K562 (cell line): Measurements from ENCODE around the gene USP49. TPM values are rescaled to one million over a fixed set of nuclear protein-coding genes. Genes with fewer than 3 reads are reported as not detected.

ENCODE experiments used
- ATAC-seq: fragments of 200-7000 bp; cut with Tn5 transposase; 3 replicates; pipeline ENCODE4 v1.9.1; 2020; ENCODE audit warnings: moderate library complexity
- BruUV-seq: library from RNA; stranded (reverse); fragments of 400-500 nt; replicated peaks from 2 replicates; lab custom pipeline; 2021; lab: Mats Ljungman, UMichigan
- CTCF ChIA-PET: fragments of 300-600 bp; formaldehyde crosslinking; extraction: SDS; loops from one replicate; lab custom pipeline; 2021; ENCODE audit warnings: low intra/inter-chr PET ratio; lab: Yijun Ruan, JAX
- POLR2A ChIA-PET: fragments of 300-600, 350-650 bp; sonication (Branson Sonifier 250); formaldehyde crosslinking; extraction: SDS; loops from one replicate; lab custom pipeline; 2021; ENCODE audit warnings: antibody characterized with exemption, inconsistent platforms; lab: Yijun Ruan, JAX
- DNase-seq, 4 experiments: peaks; one replicate each; pipeline versions ENCODE4 v3.0.0 to v3.0.0-alpha.2; 2011 to 2018; ENCODE audit warnings: low spot score in 3 of 4, mixed read lengths in 3 of 4; ENCODE audit errors: extremely low read depth in 1 of 4
- FAIRE-seq: peaks from 2 replicates; lab custom pipeline; 2011; peaks lifted over from hg19 to GRCh38; lab: Jason Lieb, UNC
- H2AFZ ChIP-seq: 2 replicates; pipeline ENCODE4 v1.6.0; 2011; ENCODE audit warnings: low read depth, low read length, control low read depth, inconsistent platforms
- H3K27ac ChIP-seq: fragments of 200-600 bp; 3 replicates; pipeline ENCODE4 v1.8.0; 2011; ENCODE audit warnings: low read depth, mild to moderate bottlenecking, control low read depth, inconsistent platforms, low read length, moderate library complexity, mixed read lengths; ENCODE audit errors: extremely low read depth
- H3K27me3 ChIP-seq, 2 experiments: fragments of 300-600 bp in 1 of 2; 2 replicates in 1 of 2; 3 replicates in 1 of 2; pipeline versions ENCODE4 v1.6.0 to v1.8.0; 2011; ENCODE audit warnings: inconsistent platforms in 2 of 2, low read length in 2 of 2, mild to moderate bottlenecking in 1 of 2, mixed read lengths in 1 of 2, moderate library complexity in 1 of 2; ENCODE audit not compliant: control insufficient read depth in 2 of 2, insufficient read depth in 2 of 2
- H3K36me3 ChIP-seq: fragments of 300-600 bp; 3 replicates; pipeline ENCODE4 v1.8.0; 2011; ENCODE audit warnings: mild to moderate bottlenecking, low read length, inconsistent platforms; ENCODE audit not compliant: control insufficient read depth, insufficient read depth
- H3K4me1 ChIP-seq, 2 experiments: fragments of 200-600 bp in 1 of 2; replicated peaks in 1 of 2; 2 replicates in 1 of 2; 3 replicates in 1 of 2; pipeline versions ENCODE4 v1.5.1 to v1.8.0; 2011; ENCODE audit warnings: inconsistent platforms in 2 of 2, low read length in 2 of 2, mild to moderate bottlenecking in 1 of 2, mixed read lengths in 1 of 2, moderate library complexity in 1 of 2; ENCODE audit not compliant: control insufficient read depth in 2 of 2, insufficient read depth in 2 of 2
- H3K4me2 ChIP-seq: 2 replicates; pipeline ENCODE4 v1.6.1; 2011; ENCODE audit warnings: low read length, control low read depth, inconsistent platforms, mixed read lengths; ENCODE audit not compliant: insufficient read depth
- H3K4me3 ChIP-seq: fragments of 200-600 bp; sonication (generic), shearing (Covaris generic); 2 replicates; pipeline ENCODE4 v1.5.1; 2016; ENCODE audit warnings: control low read depth, inconsistent platforms
- H3K79me2 ChIP-seq: fragments of 200-600 bp; 3 replicates; pipeline ENCODE4 v1.8.0; 2011; ENCODE audit warnings: low read length, inconsistent platforms; ENCODE audit not compliant: control insufficient read depth, insufficient read depth
- H3K9ac ChIP-seq, 2 experiments: 2 replicates each; pipeline versions ENCODE4 v1.6.0 to v1.6.1; 2011; ENCODE audit warnings: low read depth in 2 of 2, low read length in 2 of 2, control low read depth in 1 of 2, inconsistent platforms in 1 of 2, mild to moderate bottlenecking in 1 of 2, mixed read lengths in 1 of 2; ENCODE audit not compliant: insufficient read depth in 1 of 2
- H3K9me1 ChIP-seq: one replicate; pipeline ENCODE4 v1.6.0; 2011; ENCODE audit warnings: inconsistent platforms, mild to moderate bottlenecking, low read length, moderate library complexity; ENCODE audit not compliant: control insufficient read depth, insufficient read depth
- H3K9me3 ChIP-seq: replicated peaks from 2 replicates; pipeline ENCODE4 v1.5.1; 2011; ENCODE audit warnings: low read depth, low read length, inconsistent platforms; ENCODE audit not compliant: control insufficient read depth, insufficient read depth
- H4K20me1 ChIP-seq: replicated peaks from 2 replicates; pipeline ENCODE4 v1.6.1; 2011; ENCODE audit warnings: low read length, inconsistent platforms, mixed read lengths; ENCODE audit not compliant: control insufficient read depth, insufficient read depth
- ASH1L ChIP-seq: fragments of 450-650 bp; IDR thresholded peaks from 2 replicates; pipeline ENCODE4 v1.6.1; 2018; ENCODE audit warnings: borderline replicate concordance, mild to moderate bottlenecking, low read depth; ENCODE audit not compliant: partially characterized antibody
- BHLHE40 ChIP-seq: IDR thresholded peaks from 2 replicates; pipeline ENCODE4 v1.6.1; 2011; ENCODE audit warnings: low read length, improper control_type of control experiment
- DEAF1 ChIP-seq: fragments of 450-650 bp; formaldehyde crosslinking; IDR thresholded peaks from 2 replicates; pipeline ENCODE4 v1.4.0; 2020; ENCODE audit warnings: mild to moderate bottlenecking, moderate library complexity
- FOXP1 ChIP-seq: sonication (generic); formaldehyde crosslinking; IDR thresholded peaks from 2 replicates; pipeline ENCODE4 v1.8.0; 2022; ENCODE audit warnings: mild to moderate bottlenecking, missing genetic modification reagents
- HCFC1 ChIP-seq: IDR thresholded peaks from 2 replicates; pipeline ENCODE4 v1.6.1; 2012; ENCODE audit warnings: low read depth, low read length, improper control_type of control experiment
- NRF1 ChIP-seq, 2 experiments: fragments of 450-650 bp; IDR thresholded peaks in 1 of 2; conservative IDR thresholded peaks in 1 of 2; 2 replicates each; pipeline ENCODE4 v1.6.1; 2014; ENCODE audit warnings: mild to moderate bottlenecking in 2 of 2
- POLR2B ChIP-seq: fragments of 450-650 bp; IDR thresholded peaks from 2 replicates; pipeline ENCODE4 v1.6.1; 2018; ENCODE audit warnings: low read depth; ENCODE audit not compliant: partially characterized antibody
- RBM22 ChIP-seq: fragments of 200-400 bp; formaldehyde crosslinking; IDR thresholded peaks from 2 replicates; pipeline ENCODE4 v1.6.1; 2018; ENCODE audit warnings: low read length, low read depth; ENCODE audit not compliant: poor library complexity, severe bottlenecking
- SMC3 ChIP-seq: conservative IDR thresholded peaks from 2 replicates; pipeline ENCODE4 v1.6.1; 2011; ENCODE audit warnings: low read depth, low read length, improper control_type of control experiment; ENCODE audit not compliant: insufficient read depth
- SOX6 ChIP-seq: fragments of 450-650 bp; IDR thresholded peaks from 2 replicates; pipeline ENCODE4 v1.6.1; 2014; ENCODE audit warnings: mild to moderate bottlenecking
- SRF ChIP-seq, 2 experiments: fragments of 250-450, 450-650 bp in 1 of 2; sonication (Bioruptor Pico) in 1 of 2; sonication (generic) in 1 of 2; formaldehyde crosslinking; IDR thresholded peaks; 2 replicates each; pipeline versions ENCODE4 v1.5.0 to v1.5.1; 2020 to 2022; ENCODE audit warnings: mild to moderate bottlenecking in 1 of 2, missing genetic modification reagents in 1 of 2
- ZBED1 ChIP-seq: IDR thresholded peaks from 2 replicates; pipeline ENCODE4 v1.6.1; 2014
- ZKSCAN1 ChIP-seq: fragments of 150-350 bp; IDR thresholded peaks from 2 replicates; pipeline ENCODE4 v1.6.1; 2016; ENCODE audit warnings: low read depth, low read length
- ZNF785 ChIP-seq: fragments of 250-450 bp; sonication (Bioruptor Pico); IDR thresholded peaks from 2 replicates; pipeline ENCODE4 v1.4.0; 2020; ENCODE audit warnings: mild to moderate bottlenecking
- WGBS: fragments of 100-300 bp; shearing (Covaris generic); methylation state at CpG from one replicate; pipeline ENCODE4 v1.1.6; 2016; ENCODE audit warnings: low coverage, mixed read lengths; ENCODE audit not compliant: insufficient coverage; ENCODE audit errors: missing lambda C conversion rate; 5-methylcytosine and 5-hydroxymethylcytosine counted together
- in situ Hi-C: fragments of 300-500 bp; cut with MboI; formaldehyde crosslinking; loops from 4 replicates; pipeline ENCODE4 v1.15.0; 2018; ENCODE audit warnings: inconsistent platforms, mixed read lengths
- intact Hi-C: fragments of 100-400 bp; cut with micrococcal nuclease; formaldehyde crosslinking; loops from 2 replicates; pipeline ENCODE4 v1.14.2; 2022
- polyA plus RNA-seq, 8 experiments: library from polyadenylated mRNA; depleted of rRNA in 4 of 8; stranded (reverse) in 5 of 8; unstranded in 3 of 8; fragments of >200 nt; fragmentation: Nextera tagmentation in 2 of 8; fragmentation: Illumina TruSeq in 1 of 8; extraction: Ambion mirVana in 2 of 8; extraction: Trizol in 1 of 8; gene quantifications; 2 replicates each; pipeline versions ENCODE4 v1.2.1 to v1.2.3, GENCODE V29; 2011 to 2014; ENCODE audit warnings: inconsistent platforms in 1 of 8, missing spikeins in 1 of 8
- total RNA-seq, 7 experiments: library from RNA; depleted of rRNA in 6 of 7; stranded (reverse); fragments of >200 nt in 6 of 7; fragmentation: Illumina TruSeq in 2 of 7; extraction: Trizol in 2 of 7; gene quantifications; 2 replicates each; pipeline versions ENCODE4 v1.2.1 to v1.2.3, GENCODE V29; 2011 to 2021; ENCODE audit warnings: low replicate concordance in 1 of 7
- TF ChIP-seq, protein P1 (sequence below): sonication (generic); formaldehyde crosslinking; IDR thresholded peaks from 2 replicates; pipeline ENCODE4 v1.8.0; 2022; ENCODE audit warnings: missing genetic modification reagents, mild to moderate bottlenecking, moderate library complexity, borderline replicate concordance

USP49 gene
- total and polyA plus RNA-seq, 9 of the 15 experiments (the other 6 are each of a cell fraction or from before 2014, with no cell fraction given) = 1.0 to 9.9 (median 6.5) TPM

DNA sequence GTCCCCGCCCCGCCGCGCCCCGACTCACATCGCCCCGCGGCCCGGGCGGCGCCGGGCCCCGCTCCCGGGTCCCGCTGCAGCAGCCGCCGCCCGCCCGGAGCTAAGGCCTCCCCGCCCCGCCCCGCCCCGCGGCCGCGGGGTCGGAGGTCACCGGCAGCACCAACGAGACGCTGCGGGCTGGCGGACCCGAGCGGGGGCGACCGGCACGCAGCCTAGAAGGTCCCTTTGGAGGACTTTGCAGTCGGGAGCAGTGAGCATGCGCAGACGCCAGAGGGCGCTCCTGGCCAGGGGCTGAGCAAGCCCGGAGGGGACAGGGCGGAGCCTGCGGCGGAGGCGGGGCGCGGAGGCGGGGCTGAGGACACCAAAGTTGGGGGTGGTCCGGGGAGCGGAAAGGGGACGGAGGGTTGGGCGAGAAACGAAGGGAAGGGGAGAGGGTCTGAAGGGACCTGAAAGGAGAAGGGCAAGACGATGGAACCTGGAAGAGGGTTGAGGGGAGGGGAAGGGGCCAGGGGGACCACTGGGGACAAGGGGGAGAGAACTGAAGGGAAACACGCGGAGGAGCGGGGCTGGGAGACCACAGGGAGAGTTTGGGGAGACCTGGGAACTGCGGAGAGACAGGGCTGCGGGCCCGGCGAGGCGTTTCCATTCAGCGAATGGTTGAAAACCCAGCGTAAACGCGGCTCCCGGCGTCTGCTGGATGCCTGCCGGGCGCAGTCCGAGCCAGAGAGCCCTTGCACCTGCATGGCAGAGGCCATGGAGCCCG, 115.2 kb downstream of the USP49 start, which contains the start of gene FRS3:
TSS of gene FRS3 (minus strand) at position 113 of the 763 bp plus-strand sequence. CDS start 2,913 bp downstream, outside the sequence.
- ATAC-seq (peak; percentile 94), FAIRE-seq (peak; percentile 97)
- peak within 1 kb of the TSS; percentile 51; the same call in 2 of the 3 replicates for H3K27ac ChIP-seq
- peak; percentile 72 to 79 for TF ChIP-seq NRF1 (conservative IDR thresholded peaks at IDR 0.05 in 1 of 2, IDR thresholded peaks at IDR 0.05 in 1 of 2)
- TF ChIP-seq FOXP1 (CRISPR knock-in tag) = peak; percentile 98
- peak; percentile 41 for TF ChIP-seq POLR2B
- TF ChIP-seq SRF (CRISPR knock-in tag; IDR thresholded peaks at IDR 0.05) = peak in 1 of 2 experiments; percentile 68; a peak in 1 of 4 replicates
- TF ChIP-seq, protein P1, sequence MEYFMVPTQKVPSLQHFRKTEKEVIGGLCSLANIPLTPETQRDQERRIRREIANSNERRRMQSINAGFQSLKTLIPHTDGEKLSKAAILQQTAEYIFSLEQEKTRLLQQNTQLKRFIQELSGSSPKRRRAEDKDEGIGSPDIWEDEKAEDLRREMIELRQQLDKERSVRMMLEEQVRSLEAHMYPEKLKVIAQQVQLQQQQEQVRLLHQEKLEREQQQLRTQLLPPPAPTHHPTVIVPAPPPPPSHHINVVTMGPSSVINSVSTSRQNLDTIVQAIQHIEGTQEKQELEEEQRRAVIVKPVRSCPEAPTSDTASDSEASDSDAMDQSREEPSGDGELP = peak; percentile 91
- TF ChIP-seq SOX6 = peak; percentile 35; the same call in 1 of the 2 replicates
- peak; percentile 12; the same call in 1 of the 2 replicates for TF ChIP-seq ZKSCAN1
- TF ChIP-seq RBM22 = no peak
- TF ChIP-seq ASH1L = no peak
- TF ChIP-seq ZNF785 (CRISPR knock-in tag) = no peak
- TF ChIP-seq SMC3 = peak; percentile 100
- 0 out of 2 replicates have a peak, but pooled peaks have one; percentile 51 for TF ChIP-seq ZBED1
- peak; percentile 99 for TF ChIP-seq DEAF1 (CRISPR knock-in tag)
- TF ChIP-seq BHLHE40 = peak; percentile 76
- peak; percentile 82 for TF ChIP-seq HCFC1

More for the DNA sequence above, 115.2 kb downstream of the USP49 start, which contains the start of gene FRS3:
- peak within 1 kb of the TSS; percentile 67 to 91 for H3K9ac ChIP-seq
- H3K9me1 ChIP-seq = no peaks in the 10 kb centered on the region
- intact Hi-C loops = loop anchor here (1.0 to 5.0 kb wide), 6 partner anchors 178 to 1097 kb away; partner anchors contain the start of genes MRPS10 and RPL7L1
- no peaks in the 10 kb centered on the region; the same call in 1 of the 2 replicates for H4K20me1 ChIP-seq
- no TSS peak for BruUV-seq
- peak within 1 kb of the TSS; percentile 92 for H3K4me2 ChIP-seq
- H3K27me3 ChIP-seq = no peaks in the 10 kb centered on the region
- ChIA-PET CTCF (interaction anchor here (0.7 to 4.3 kb wide), 11 partner anchors 44 to 1097 kb away, joined by 3 to 50 read pairs (median 4); partner anchors contain the start of gene TFEB), POLR2A (interaction anchor here (0.5 kb wide), 1 partner anchor 17 kb away, joined by 3 read pairs; no protein-coding TSS in a partner anchor)
- 0% methylated on average over 43 of the region's 73 CpGs for WGBS
- no peaks in the 10 kb centered on the region for H3K9me3 ChIP-seq
- H3K79me2 ChIP-seq = peaks cover 6% of the 10 kb centered on the region; the same call in 1 of the 3 replicates
- H2AFZ ChIP-seq = peak within 1 kb of the TSS; percentile 90
- peak within 1 kb of the TSS; percentile 69 for H3K4me3 ChIP-seq
- DNase-seq = peak; percentile 98 to 99 (median 98)
- H3K36me3 ChIP-seq = peaks cover 10% of the 10 kb centered on the region; the same call in 2 of the 3 replicates
- in situ Hi-C loops = loop anchor here (10.0 kb wide), 1 partner anchor 445 kb away; no protein-coding TSS in a partner anchor
- H3K4me1 ChIP-seq = peaks cover 17 to 27% of the 10 kb centered on the region in 2 experiments
